ENCODE measurements around the gene CALML6. TPM values are rescaled to one million over a fixed set of nuclear protein-coding genes. Genes with fewer than 3 reads are reported as not detected.

The CALML6 gene
- total and polyA plus RNA-seq, 10 of the 15 experiments (the other 5 are each of a cell fraction or from before 2014, with no cell fraction given) = 0.07 to 1.3 (median 0.21) TPM; not detected in 5

GRCh38 chr1:1919304-1920056, 4.4 kb downstream of the CALML6 start (continued):
- TF ChIP-seq REST (IDR thresholded peaks at IDR 0.05; ENCODE audit: low read depth, low read length) = no peak
- no peak for TF ChIP-seq SRF (IDR thresholded peaks at IDR 0.05; ENCODE audit: low read depth in 2 of 2, low read length in 2 of 2)
- TF ChIP-seq ETV6 (conservative IDR thresholded peaks at IDR 0.05 in 1 of 2, IDR thresholded peaks at IDR 0.05 in 1 of 2; ENCODE audit: borderline replicate concordance in 1 of 2, low read depth in 1 of 2) = no peak
- no peak for TF ChIP-seq SUZ12 (IDR thresholded peaks at IDR 0.05; ENCODE audit: unreplicated experiment)
- no peak for TF ChIP-seq SPI1 (IDR thresholded peaks at IDR 0.05; ENCODE audit: borderline replicate concordance, insufficient read depth, low read depth, low read length)
- TF ChIP-seq DPF2 (IDR thresholded peaks at IDR 0.05) = no peak
- no peak for TF ChIP-seq ZZZ3 (IDR thresholded peaks at IDR 0.05; ENCODE audit: control insufficient read depth, insufficient read length, low read depth)
- peak; percentile 28; the same call in 1 of the 2 replicates for TF ChIP-seq NR2C1 (IDR thresholded peaks at IDR 0.05)
- no peak for TF ChIP-seq IKZF2 (IDR thresholded peaks at IDR 0.05)
- no peak for TF ChIP-seq E2F8 (IDR thresholded peaks at IDR 0.05; ENCODE audit: low read depth, partially characterized antibody)
- no peak for TF ChIP-seq ZNF384 (IDR thresholded peaks at IDR 0.05; ENCODE audit: borderline replicate concordance, low read depth, low read length)
- TF ChIP-seq YBX1 (IDR thresholded peaks at IDR 0.05) = no peak
- TF ChIP-seq TARDBP (IDR thresholded peaks at IDR 0.05; ENCODE audit: borderline replicate concordance) = no peak
- no peak for TF ChIP-seq ZBTB4 (CRISPR knock-in tag; IDR thresholded peaks at IDR 0.05)
- TF ChIP-seq ATF3 (IDR thresholded peaks at IDR 0.05; ENCODE audit: borderline replicate concordance, extremely low read depth, low read depth, low read length) = no peak

Data from GM12878 (cell line).